A549 (cell line): ENCODE results near the gene FRMD4A. TPM values are rescaled to one million over a fixed set of nuclear protein-coding genes. Genes with fewer than 3 reads are reported as not detected.

Experiments used
- ATAC-seq, 2 experiments: fragments of 200-7000 bp in 1 of 2; fragments of >200 bp in 1 of 2; cut with Nextera tagmentation in 1 of 2; cut with Tn5 transposase in 1 of 2; 3 replicates each; pipeline versions ENCODE4 v1.8.0 to v1.9.1; 2018 to 2020; ENCODE audit warnings: mild to moderate bottlenecking in 1 of 2, moderate library complexity in 1 of 2
- CTCF ChIA-PET: fragments of 300-600 bp; sonication (Branson Sonifier 250); formaldehyde crosslinking; extraction: SDS; loops from one replicate; lab custom pipeline; 2021; ENCODE audit warnings: antibody characterized with exemption, inconsistent platforms; lab: Yijun Ruan, JAX
- POLR2A ChIA-PET: fragments of 350-600 bp; formaldehyde crosslinking; extraction: SDS; loops from one replicate; lab custom pipeline; 2021; ENCODE audit warnings: antibody characterized with exemption, inconsistent platforms; lab: Yijun Ruan, JAX
- DNase-seq, 2 experiments: peaks; one replicate each; pipeline versions ENCODE4 v3.0.0 to v3.0.0-alpha.2; 2011 to 2016; ENCODE audit warnings: low read depth in 1 of 2, low spot score in 1 of 2
- FAIRE-seq: peaks from 2 replicates; lab custom pipeline; 2011; peaks lifted over from hg19 to GRCh38; lab: Jason Lieb, UNC
- H3K27ac ChIP-seq, 2 experiments: fragments of >200 bp; sonication (Bioruptor Twin); formaldehyde crosslinking; 3 replicates each; pipeline ENCODE4 v1.5.1; 2016 to 2017
- H3K4me1 ChIP-seq: fragments of >200 bp; sonication (Bioruptor Twin); formaldehyde crosslinking; 3 replicates; pipeline ENCODE4 v1.6.1; 2016
- H3K4me2 ChIP-seq: fragments of >200 bp; sonication (Bioruptor Twin); formaldehyde crosslinking; 3 replicates; pipeline ENCODE4 v1.6.1; 2016
- H3K4me3 ChIP-seq: fragments of >200 bp; sonication (Bioruptor Twin); formaldehyde crosslinking; 3 replicates; pipeline ENCODE4 v1.5.1; 2016
- H3K9me3 ChIP-seq: fragments of >200 bp; sonication (Bioruptor Twin); formaldehyde crosslinking; 3 replicates; pipeline ENCODE4 v1.6.1; 2016
- CEBPB ChIP-seq, 2 experiments: fragments of >200 bp in 1 of 2; sonication (Bioruptor Twin) in 1 of 2; formaldehyde crosslinking in 1 of 2; IDR thresholded peaks; 2 replicates each; pipeline ENCODE4 v1.6.1; 2012 to 2016
- CHD4 ChIP-seq: fragments of 200-600 bp; sonication (generic); IDR thresholded peaks from 2 replicates; pipeline ENCODE4 v1.6.1; 2016; ENCODE audit warnings: antibody characterized with exemption, mild to moderate bottlenecking, borderline replicate concordance
- E2F6 ChIP-seq: IDR thresholded peaks from 2 replicates; pipeline ENCODE4 v1.6.1; 2012; ENCODE audit warnings: low read depth, borderline replicate concordance
- EHF ChIP-seq: fragments of 250-450 bp; sonication (Bioruptor Pico); IDR thresholded peaks from 2 replicates; pipeline ENCODE4 v1.5.0; 2020; ENCODE audit warnings: mild to moderate bottlenecking
- ESRRA ChIP-seq: fragments of 150-350 bp; IDR thresholded peaks from 2 replicates; pipeline ENCODE4 v1.6.1; 2014; ENCODE audit warnings: mild to moderate bottlenecking, low read length, borderline replicate concordance
- FOSB ChIP-seq: fragments of 250-450 bp; sonication (Bioruptor Pico); IDR thresholded peaks from 2 replicates; pipeline ENCODE4 v1.5.0; 2020; ENCODE audit warnings: mild to moderate bottlenecking, moderate library complexity
- FOSL2 ChIP-seq, 2 experiments: fragments of 450-650 bp in 1 of 2; fragments of >200 bp in 1 of 2; sonication (Bioruptor Twin) in 1 of 2; formaldehyde crosslinking; IDR thresholded peaks; 2 replicates each; pipeline versions ENCODE4 v1.5.0 to v1.6.1; 2016 to 2020; ENCODE audit warnings: mild to moderate bottlenecking in 1 of 2, moderate library complexity in 1 of 2
- GATA3 ChIP-seq: IDR thresholded peaks from 2 replicates; pipeline ENCODE4 v1.6.1; 2012; ENCODE audit warnings: borderline replicate concordance
- HEYL ChIP-seq: fragments of 250-450 bp; sonication (Bioruptor Pico); IDR thresholded peaks from 2 replicates; pipeline ENCODE4 v1.8.0; 2021; ENCODE audit warnings: mild to moderate bottlenecking, moderate library complexity
- JUN ChIP-seq, 2 experiments: fragments of >200 bp; sonication (Bioruptor Twin); formaldehyde crosslinking; IDR thresholded peaks; 2 replicates in 1 of 2; 3 replicates in 1 of 2; pipeline ENCODE4 v1.6.1; 2016 to 2017
- KDM5A ChIP-seq: fragments of 200-600 bp; sonication (generic); IDR thresholded peaks from 2 replicates; pipeline ENCODE4 v1.6.1; 2016; ENCODE audit warnings: antibody characterized with exemption, mild to moderate bottlenecking
- MAZ ChIP-seq: fragments of 150-350 bp; IDR thresholded peaks from 2 replicates; pipeline ENCODE4 v1.6.1; 2014; ENCODE audit warnings: antibody characterized with exemption, low read depth, low read length, borderline replicate concordance
- MYC ChIP-seq: IDR thresholded peaks from 2 replicates; pipeline ENCODE4 v1.6.1; 2012; ENCODE audit warnings: mild to moderate bottlenecking, inconsistent platforms, low read length, improper control_type of control experiment, borderline replicate concordance
- NFE2L2 ChIP-seq: fragments of 150-350 bp; conservative IDR thresholded peaks from 2 replicates; pipeline ENCODE4 v1.6.1; 2014; ENCODE audit warnings: low read length
- PBX3 ChIP-seq: IDR thresholded peaks from 2 replicates; pipeline ENCODE4 v1.6.1; 2012
- RAD21 ChIP-seq, 2 experiments: fragments of >200 bp in 1 of 2; sonication (Bioruptor Twin) in 1 of 2; formaldehyde crosslinking in 1 of 2; IDR thresholded peaks in 1 of 2; conservative IDR thresholded peaks in 1 of 2; 2 replicates in 1 of 2; 3 replicates in 1 of 2; pipeline ENCODE4 v1.6.1; 2012 to 2018; ENCODE audit warnings: inconsistent platforms in 1 of 2
- RARB ChIP-seq: fragments of 250-450 bp; sonication (Bioruptor Pico); IDR thresholded peaks from 2 replicates; pipeline ENCODE4 v1.8.0; 2021; ENCODE audit warnings: mild to moderate bottlenecking, moderate library complexity
- RCOR1 ChIP-seq: fragments of 150-350 bp; IDR thresholded peaks from 2 replicates; pipeline ENCODE4 v1.6.1; 2014; ENCODE audit warnings: antibody characterized with exemption, low read length, low read depth
- RFX5 ChIP-seq: fragments of 450-650 bp; IDR thresholded peaks from 2 replicates; pipeline ENCODE4 v1.7.1; 2014; ENCODE audit warnings: antibody characterized with exemption, mild to moderate bottlenecking, moderate library complexity
- SREBF2 ChIP-seq: fragments of 450-650 bp; IDR thresholded peaks from 2 replicates; pipeline ENCODE4 v1.6.1; 2014; ENCODE audit warnings: mild to moderate bottlenecking, moderate library complexity
- TFCP2L1 ChIP-seq: fragments of 250-450 bp; sonication (Bioruptor Pico); IDR thresholded peaks from 2 replicates; pipeline ENCODE4 v1.5.0; 2021; ENCODE audit warnings: mild to moderate bottlenecking
- TP53 ChIP-seq: fragments of 250-450 bp; sonication (Bioruptor Pico); IDR thresholded peaks from 2 replicates; pipeline ENCODE4 v1.5.0; 2021; ENCODE audit warnings: mild to moderate bottlenecking, moderate library complexity
- ZC3H11A ChIP-seq: fragments of 450-650 bp; IDR thresholded peaks from 2 replicates; pipeline ENCODE4 v1.6.1; 2014; ENCODE audit warnings: antibody characterized with exemption, mild to moderate bottlenecking
- ZSCAN20 ChIP-seq: fragments of 250-450 bp; sonication (Bioruptor Pico); IDR thresholded peaks from 2 replicates; pipeline ENCODE4 v1.8.0; 2022; ENCODE audit warnings: mild to moderate bottlenecking, moderate library complexity
- WGBS: methylation state at CpG from one replicate; pipeline ENCODE4 v1.1.6; 2017; ENCODE audit errors: missing lambda C conversion rate; 5-methylcytosine and 5-hydroxymethylcytosine counted together
- polyA plus RNA-seq, 4 experiments: library from polyadenylated mRNA; depleted of rRNA in 3 of 4; stranded (reverse); fragments of >200 nt; fragmentation: RNase III in 1 of 4; extraction: RNeasy Plus Mini Kit Qiagen cat#74134 plus additional on column Dnase treatment in 1 of 4; gene quantifications; 2 replicates in 3 of 4; 3 replicates in 1 of 4; pipeline ENCODE4 v1.2.3, GENCODE V29; 2011 to 2017
- TF ChIP-seq, protein P1 (sequence below): fragments of 250-450 bp; sonication (Bioruptor Pico); IDR thresholded peaks from 2 replicates; pipeline ENCODE4 v1.5.0; 2020; ENCODE audit warnings: low read depth, mild to moderate bottlenecking, moderate library complexity
- TF ChIP-seq, protein P2 (sequence below): fragments of >200 bp; sonication (Bioruptor Twin); formaldehyde crosslinking; IDR thresholded peaks from 2 replicates; pipeline ENCODE4 v1.6.1; 2016

FRMD4A gene
- polyA plus RNA-seq, 2 of the 4 experiments (the other 2 are of a cell fraction) = 2.5 to 4.7 TPM

DNA sequence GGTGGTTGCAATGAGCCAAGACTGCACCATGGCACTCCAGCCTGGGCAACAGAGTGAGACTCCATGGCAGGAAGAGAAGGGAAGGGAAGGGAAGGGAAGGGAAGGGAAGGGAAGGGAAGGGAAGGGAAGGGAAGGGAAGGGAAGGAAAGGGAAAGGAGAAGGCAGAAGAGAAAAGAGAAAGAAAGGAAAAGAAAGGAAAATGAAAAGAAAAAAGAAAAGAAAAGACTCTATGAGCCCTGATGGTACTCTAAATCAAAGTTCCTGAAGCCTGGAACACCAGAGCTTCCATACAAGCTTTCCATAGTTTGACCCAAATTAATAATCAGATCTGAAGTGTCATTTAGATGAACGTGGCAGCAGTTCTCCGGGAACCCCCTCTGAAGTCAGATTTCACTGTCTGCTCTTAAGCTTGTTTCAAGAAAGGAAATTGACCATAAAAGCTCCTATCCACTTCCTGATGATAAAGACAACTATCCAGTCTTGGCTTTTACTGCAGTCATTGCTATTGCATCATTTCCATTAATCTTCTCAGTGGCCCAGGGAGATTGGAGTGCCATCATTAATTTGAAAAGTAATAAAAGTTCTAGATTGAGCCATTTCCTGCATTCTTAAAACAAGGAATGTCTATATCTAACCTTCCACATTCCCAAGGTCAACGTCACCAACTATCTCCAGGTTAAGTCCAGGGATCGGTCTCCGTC lies 44.2 kb upstream of the FRMD4A start:
- TF ChIP-seq SREBF2 (no peak), CEBPB (IDR thresholded peaks at IDR 0.05) (no peak), RCOR1 (no peak), EHF (CRISPR knock-in tag) (no peak), MAZ (no peak), MYC (no peak), TP53 (CRISPR knock-in tag) (no peak), PBX3 (no peak), ZSCAN20 (CRISPR knock-in tag) (no peak)
- TF ChIP-seq, protein P1, sequence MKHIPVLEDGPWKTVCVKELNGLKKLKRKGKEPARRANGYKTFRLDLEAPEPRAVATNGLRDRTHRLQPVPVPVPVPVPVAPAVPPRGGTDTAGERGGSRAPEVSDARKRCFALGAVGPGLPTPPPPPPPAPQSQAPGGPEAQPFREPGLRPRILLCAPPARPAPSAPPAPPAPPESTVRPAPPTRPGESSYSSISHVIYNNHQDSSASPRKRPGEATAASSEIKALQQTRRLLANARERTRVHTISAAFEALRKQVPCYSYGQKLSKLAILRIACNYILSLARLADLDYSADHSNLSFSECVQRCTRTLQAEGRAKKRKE (CRISPR knock-in tag) = no peak
- Histone ChIP-seq H3K27ac (no peak overlapping the region), H3K4me3 (no peak overlapping the region), H3K4me2 (no peak overlapping the region), H3K4me1 (no peaks in the 10 kb centered on the region), H3K9me3 (no peaks in the 10 kb centered on the region)
- POLR2A ChIA-PET = no interaction called here
- no peak for DNase-seq
- no peak for ATAC-seq
- CTCF ChIA-PET = no interaction called here
- no peak for FAIRE-seq
- whole genome bisulfite sequencing = 36% methylated on average over 5 of the region's 5 CpGs

GRCh38 chr10:14372606-14373005 lies 41.9 kb upstream of the FRMD4A start:
- no peak overlapping the region for H3K4me3 ChIP-seq

DNA sequence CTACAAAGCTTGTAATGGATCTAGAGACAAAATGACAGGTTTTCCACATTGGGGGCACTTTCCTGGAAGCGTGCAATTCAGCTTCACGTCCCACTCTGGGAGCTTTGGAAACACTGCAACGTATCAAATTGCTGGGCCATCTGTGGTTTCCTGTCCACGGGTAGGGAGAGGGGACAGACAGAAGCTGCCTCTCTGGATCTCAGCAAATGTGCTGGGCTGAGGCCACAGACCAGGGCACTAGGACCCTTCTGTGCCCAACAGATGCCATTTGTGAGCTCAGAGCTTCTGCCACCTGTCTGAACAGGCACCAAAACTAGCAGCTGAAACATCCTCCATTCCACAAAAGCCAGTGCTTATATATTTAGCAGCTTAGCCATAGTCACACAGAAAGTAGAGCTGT lies 40.9 kb upstream of the FRMD4A start:
- TF ChIP-seq E2F6 = no peak
- TF ChIP-seq NFE2L2 = no peak
- no peak for TF ChIP-seq TP53 (CRISPR knock-in tag)
- no peak for TF ChIP-seq ZC3H11A
- TF ChIP-seq, all 56 proteins: peak for 0
- POLR2A ChIA-PET = no interaction called here
- H3K4me3 ChIP-seq = no peak overlapping the region
- CTCF ChIA-PET = interaction anchor here (1.4 kb wide), 1 partner anchor 12 kb away, joined by 3 read pairs; no protein-coding TSS in a partner anchor
- ATAC-seq (no peak), DNase-seq (no peak), FAIRE-seq (no peak)
- no peaks in the 10 kb centered on the region for H3K9me3 ChIP-seq
- H3K4me2 ChIP-seq = no peak overlapping the region
- no peak overlapping the region for H3K27ac ChIP-seq
- no peaks in the 10 kb centered on the region for H3K4me1 ChIP-seq
- 22% methylated on average over 4 of the region's 4 CpGs for WGBS

More at GRCh38 chr10:14372606-14373005, 41.9 kb upstream of the FRMD4A start:
- ChIA-PET POLR2A (no interaction called here), CTCF (no interaction called here)
- Histone ChIP-seq H3K9me3 (no peaks in the 10 kb centered on the region), H3K4me2 (no peak overlapping the region), H3K27ac (no peak overlapping the region), H3K4me1 (no peaks in the 10 kb centered on the region)
- ATAC-seq (no peak), DNase-seq (no peak), FAIRE-seq (no peak)
- WGBS = 11% methylated on average over 4 of the region's 4 CpGs
- TF ChIP-seq ESRRA (no peak), JUN (IDR thresholded peaks at IDR 0.05) (no peak), TP53 (CRISPR knock-in tag) (no peak), RARB (CRISPR knock-in tag) (no peak), HEYL (CRISPR knock-in tag) (no peak), NFE2L2 (no peak), EHF (CRISPR knock-in tag) (no peak), GATA3 (no peak), FOSL2 (IDR thresholded peaks at IDR 0.05) (no peak), FOSL2 (CRISPR knock-in tag; IDR thresholded peaks at IDR 0.05) (no peak), KDM5A (no peak), ZC3H11A (no peak), ZSCAN20 (CRISPR knock-in tag) (no peak), CHD4 (no peak), TFCP2L1 (CRISPR knock-in tag) (no peak), RCOR1 (no peak), RAD21 (conservative IDR thresholded peaks at IDR 0.05 in 1 of 2, IDR thresholded peaks at IDR 0.05 in 1 of 2) (no peak), RFX5 (no peak), FOSB (CRISPR knock-in tag) (no peak)
- TF ChIP-seq, protein P2, sequence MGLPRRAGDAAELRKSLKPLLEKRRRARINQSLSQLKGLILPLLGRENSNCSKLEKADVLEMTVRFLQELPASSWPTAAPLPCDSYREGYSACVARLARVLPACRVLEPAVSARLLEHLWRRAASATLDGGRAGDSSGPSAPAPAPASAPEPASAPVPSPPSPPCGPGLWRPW = no peak
- TF ChIP-seq, protein P1 (CRISPR knock-in tag) = no peak
